ENCODE data around the gene ALPK3.

The ALPK3 gene

GRCh38 chr15:84799511-84800187 lies 17.5 kb upstream of the ALPK3 start:
- peak; percentile 18 for DNase-seq

DNA sequence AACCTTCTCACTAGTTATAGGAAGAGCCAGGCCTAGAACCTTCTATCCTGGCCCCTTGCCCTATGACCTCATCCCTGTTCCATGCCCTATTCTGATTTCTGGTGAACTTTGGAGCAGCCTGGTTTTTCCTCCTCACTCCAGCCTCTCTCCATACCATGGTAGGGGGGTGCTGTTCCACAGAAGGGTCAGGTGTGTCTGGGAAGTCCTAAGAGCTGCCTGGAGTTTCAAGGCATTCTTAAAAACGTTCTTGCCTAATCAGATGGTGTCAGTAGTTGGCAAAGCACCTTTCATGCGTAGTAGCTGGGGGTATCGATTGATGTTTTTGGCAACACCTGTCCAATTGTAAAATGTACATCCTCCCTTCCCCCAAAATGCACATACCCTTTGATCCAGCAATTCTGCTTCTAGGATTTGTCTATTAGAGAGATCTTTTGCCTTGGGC lies 16.8 kb upstream of the ALPK3 start:
- peak; percentile 2 for DNase-seq

DNA sequence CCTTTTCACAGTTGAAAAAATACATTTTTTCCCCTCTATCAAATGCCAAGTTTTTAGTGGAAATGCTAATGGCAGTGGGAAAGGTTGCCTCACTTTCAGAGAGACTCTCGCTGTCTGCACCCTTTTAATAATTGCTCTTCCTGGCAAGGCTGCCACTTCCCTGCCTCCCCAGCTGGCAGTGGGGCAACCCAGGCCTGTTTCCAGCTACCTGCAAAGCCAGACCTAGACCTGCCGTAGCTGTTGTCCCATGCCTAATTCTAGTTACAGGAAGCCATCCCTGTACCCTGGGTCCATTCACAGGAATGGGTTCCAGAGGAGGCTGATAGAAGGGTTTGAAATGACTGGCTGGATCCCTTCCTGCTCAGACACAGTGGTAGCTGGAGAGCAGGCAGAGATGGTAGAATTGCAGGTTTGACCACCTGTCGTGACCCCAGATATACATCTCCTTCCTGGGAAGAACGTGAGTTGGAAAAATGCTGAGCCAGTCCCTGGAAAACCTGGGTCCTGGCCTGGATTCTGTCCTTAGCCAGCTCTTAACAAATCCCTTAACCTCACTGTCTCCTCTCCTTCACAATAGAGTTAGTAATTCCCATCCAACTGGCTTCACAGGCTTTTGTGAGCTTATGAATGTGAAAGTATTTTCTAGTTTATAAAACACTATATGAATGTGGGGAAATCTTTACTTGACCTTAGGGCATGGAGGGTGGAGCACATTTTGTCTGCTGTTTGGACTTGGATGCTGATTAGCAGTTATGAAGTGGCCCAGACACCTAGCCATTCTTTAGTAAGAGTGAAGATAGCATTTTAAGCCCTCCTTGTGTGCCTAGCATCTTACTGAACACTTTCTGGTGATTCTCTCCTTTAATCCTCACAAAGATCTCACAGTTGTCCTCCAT lies 12.9 kb upstream of the ALPK3 start:
- DNase-seq, result peak; percentile 15

DNA sequence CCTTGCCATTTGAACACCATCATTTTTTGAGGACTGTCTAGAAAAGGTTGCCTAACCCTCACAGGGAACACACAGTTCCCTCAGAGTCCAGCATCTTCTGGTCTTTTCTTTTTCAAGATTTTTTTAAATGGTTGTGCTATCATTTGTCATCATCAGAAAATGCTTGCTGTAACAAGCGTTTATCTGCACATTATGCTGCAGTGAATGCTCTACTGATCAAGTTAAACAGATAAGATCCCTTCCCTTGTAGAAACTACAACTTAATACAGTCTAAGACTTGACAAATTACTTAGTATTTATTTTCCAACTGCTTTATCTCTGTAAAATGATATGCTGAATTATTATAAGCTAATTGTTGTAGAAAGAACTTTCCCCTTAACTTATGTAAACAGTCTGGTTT lies 11.9 kb upstream of the ALPK3 start:
- no peak for DNase-seq

GRCh38 chr15:84807228-84807627 lies 9.9 kb upstream of the ALPK3 start:
- DNase-seq, result no peak

- DNase-seq, result peak; percentile 42
These were observed 6.9 kb upstream of the ALPK3 start for GRCh38 chr15:84810073-84810840.

GRCh38 chr15:84811151-84811550 lies 6.0 kb upstream of the ALPK3 start:
- DNase-seq, result peak; percentile 10

GRCh38 chr15:84811828-84812227 lies 5.3 kb upstream of the ALPK3 start:
- DNase-seq, result peak; percentile 1

DNA sequence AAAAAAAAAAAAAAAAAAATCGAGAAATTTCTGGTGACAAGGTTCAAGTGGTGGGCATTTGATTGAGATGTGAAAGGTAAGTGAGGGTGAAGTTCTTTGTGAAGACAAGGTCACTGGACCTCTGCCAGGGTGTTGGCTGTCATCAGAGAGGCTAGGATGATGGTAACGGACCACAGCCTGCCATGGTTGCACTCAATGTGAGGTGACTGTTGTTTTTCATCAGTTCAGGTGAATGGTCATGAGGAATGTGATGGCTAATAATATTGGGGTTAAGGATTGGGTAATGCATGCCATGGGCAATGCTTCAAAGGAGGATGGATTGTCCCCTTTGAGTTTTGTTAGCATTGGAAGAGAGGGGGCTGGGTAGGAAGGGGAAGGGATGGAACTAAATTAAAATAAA lies 4.3 kb upstream of the ALPK3 start:
- no peak for DNase-seq

DNA sequence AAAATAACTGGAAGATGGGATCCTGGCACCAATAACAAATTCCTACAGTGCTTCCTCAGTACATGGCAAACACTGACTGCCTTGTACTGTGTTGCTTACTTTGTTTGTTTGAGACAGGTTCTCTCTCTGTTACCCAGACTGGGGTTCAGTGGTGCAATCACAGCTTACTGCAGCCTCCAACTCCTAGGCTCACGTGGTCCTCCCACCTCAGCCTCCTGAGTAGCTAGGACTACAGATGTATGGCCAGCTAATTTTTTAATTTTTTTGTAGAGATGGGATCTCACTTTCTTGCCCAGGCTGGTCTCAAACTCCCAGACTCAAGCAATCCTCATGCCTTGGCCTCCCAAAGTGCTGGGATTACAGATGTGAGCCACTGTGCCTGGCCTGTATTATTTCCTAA lies 3.7 kb upstream of the ALPK3 start:
- DNase-seq, result peak; percentile 2

DNA sequence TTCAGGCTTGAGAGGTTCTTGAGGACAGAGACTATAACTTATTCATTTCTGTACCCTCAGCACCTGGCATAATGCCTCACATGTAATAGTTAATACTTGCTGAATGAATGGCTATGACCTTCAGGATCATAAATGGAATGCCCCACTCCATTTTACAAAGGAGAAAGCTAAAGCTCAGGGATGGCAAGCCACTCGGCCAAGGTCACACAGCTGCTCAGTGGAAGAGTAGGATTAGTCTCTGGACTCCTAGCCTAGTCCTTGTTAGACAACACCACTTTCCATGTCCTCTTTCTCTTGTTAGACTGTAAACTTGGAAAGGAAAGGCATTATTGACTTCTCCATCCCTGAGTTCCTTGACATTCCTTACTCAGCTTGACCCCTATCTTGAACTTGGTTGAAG lies 3.2 kb upstream of the ALPK3 start:
- no peak for DNase-seq

- peak; percentile 1 for DNase-seq
These were observed 2.2 kb upstream of the ALPK3 start for GRCh38 chr15:84814916-84815315.

DNA sequence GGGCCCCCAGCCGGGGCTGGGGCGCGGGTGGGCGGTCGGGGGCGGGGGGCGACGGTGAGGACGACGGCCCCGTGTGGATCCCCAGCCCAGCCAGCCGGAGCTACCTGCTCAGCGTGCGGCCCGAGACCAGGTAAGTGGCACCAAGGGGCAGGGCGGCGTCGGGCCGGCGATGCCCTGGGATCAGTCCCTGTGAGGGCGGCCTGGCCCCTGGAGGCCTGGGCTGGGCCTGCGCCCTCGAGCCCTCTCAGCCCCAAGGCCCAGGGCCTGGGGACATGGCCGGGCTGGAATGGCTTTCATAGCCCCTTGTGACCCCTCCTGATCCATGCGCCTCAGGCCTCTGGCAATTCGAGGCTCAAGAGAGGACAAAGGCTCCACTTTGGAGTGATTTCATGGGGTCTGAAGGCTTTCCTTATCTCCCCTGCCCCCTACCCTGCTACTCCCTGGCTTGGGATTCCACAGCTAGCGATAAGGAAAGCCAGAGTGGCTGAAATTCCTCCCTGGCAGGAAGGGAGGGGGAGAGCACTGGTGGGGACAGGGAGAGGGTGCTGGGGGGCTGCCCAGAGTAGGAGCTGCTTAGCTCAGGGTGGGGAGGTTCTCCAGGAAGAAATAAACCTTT lies 418 bp downstream of the ALPK3 start:
- DNase-seq, result peak; percentile 45

- peak; percentile 49 for DNase-seq
These were observed 1.3 kb downstream of the ALPK3 start for GRCh38 chr15:84818261-84819131.

DNA sequence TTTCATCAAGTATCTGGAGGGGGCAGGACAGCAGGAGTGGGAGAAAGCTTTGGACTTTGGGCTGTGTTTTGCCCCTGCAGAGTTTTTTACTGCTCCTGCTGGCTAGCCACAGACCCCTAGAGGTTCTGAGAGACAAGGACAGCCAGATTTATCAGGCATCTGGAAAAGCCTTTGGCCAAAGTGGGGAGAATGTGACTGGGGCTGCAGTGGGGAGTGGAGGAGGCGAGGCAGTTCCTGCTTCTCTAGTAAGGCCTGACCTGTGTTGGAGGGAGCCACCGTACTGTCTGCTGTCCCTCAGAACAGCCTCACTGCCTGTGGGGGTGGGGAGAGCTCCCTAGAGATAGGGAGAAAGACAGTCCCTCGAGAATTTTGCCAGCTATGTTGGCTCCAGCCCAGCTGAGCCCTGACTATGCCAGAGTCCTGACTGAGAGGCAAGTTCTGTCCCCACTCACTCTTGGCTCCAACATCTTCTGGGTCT lies 2.2 kb downstream of the ALPK3 start:
- DNase-seq, result peak; percentile 46

- no peak for DNase-seq
These were observed 2.6 kb downstream of the ALPK3 start for GRCh38 chr15:84819791-84820190.

DNA sequence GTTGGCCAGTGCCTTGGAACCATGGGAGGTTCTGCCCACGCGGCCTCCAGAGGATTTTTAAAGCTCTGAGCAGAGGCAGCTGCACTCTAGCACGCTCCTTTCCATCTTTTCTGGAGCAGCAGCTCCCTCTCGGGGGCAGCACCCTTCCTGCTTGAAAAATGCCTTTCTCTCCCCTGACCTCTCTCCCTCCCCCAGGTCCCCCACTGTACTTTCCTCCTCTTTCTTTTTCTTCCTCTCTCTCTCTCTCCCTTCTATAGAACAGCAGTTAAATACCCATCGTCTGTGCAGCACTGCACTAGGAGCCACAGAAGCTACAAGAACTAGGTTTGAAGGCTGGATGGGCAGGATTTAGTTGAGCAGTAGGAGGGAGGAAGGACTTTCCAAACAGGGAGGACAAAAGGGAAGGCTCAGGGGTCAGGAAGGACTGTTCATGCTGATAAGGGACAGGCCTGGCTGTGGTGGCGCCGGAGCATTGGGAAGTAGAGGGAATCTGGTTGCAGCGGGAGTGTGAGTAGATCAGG lies 4.4 kb downstream of the ALPK3 start:
- DNase-seq, result peak; percentile 42

GRCh38 chr15:84822653-84823281 lies 5.6 kb downstream of the ALPK3 start:
- peak; percentile 56 for DNase-seq

GRCh38 chr15:84823282-84823878 lies 6.2 kb downstream of the ALPK3 start:
- peak; percentile 47 for DNase-seq

DNA sequence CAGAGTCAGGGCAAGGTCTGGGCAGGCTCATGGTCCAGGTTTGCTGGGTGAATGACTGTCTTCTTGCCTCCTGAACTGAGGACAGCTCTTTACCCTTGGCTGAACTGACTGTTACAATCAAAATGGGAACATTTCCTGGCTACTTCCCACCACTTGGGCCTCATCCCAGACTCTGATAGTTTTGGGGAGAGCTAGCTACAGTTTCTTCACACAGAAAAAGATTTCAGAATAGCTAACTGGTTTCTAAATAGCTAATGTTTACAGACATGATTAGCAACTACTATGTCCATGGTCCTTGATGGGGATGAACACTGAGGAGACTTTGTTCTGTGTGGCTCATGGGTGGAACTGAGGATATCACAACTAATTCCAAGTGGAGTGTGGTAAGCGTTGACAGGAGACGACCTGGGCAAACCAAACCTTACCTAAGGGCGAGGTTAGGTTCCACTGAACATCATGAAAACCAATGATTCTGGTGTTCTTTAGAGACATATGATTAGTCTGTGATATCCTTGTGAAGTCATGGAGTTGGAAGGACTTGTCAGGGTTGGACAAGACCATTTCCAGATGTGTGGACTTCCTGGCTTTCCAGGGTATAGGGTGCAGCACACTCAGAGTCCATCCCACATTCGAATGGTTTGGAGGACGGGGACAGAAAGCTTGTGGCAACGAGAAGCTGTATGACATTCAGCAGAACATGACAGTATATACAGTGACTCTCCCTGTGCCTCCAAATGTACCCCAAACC lies 7.3 kb downstream of the ALPK3 start:
- DNase-seq, result peak; percentile 85
